Measurements from ENCODE around the gene TRIM65.

Gene TRIM65

DNA sequence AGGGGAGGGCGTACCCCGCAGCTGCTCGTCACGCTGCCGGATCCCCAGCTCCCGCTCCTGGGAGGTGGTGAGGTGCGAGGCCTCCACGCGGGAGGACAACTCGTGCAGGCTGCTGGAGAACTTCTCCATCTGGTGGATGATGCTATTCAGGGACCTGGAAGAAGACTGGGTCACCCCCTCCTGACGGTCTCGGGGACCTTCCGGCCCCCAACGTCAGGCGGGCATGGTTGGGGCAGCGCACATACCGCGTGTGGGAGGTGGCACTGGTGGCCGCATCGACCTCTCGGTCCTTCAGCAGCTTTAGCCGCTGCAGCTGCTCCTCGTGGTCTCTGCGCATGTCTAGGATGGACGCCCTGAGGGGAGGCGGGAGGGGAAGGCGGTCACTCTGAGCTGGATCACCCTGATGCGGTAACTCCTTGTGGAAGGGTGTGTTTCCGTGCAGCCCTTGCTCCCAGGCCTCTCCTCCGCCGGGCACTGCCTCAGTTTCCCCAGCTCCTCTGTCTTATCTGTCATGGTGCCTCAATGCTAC, 21.2 kb upstream of the TRIM65 start:
- DNase-seq (ENCODE audit: low read depth in 3 of 3, low spot score in 1 of 3) = no peak

- no peak for DNase-seq (ENCODE audit: low read depth in 3 of 3, low spot score in 1 of 3)
Observed at GRCh38 chr17:75917141-75917916, 20.6 kb upstream of the TRIM65 start.

DNA sequence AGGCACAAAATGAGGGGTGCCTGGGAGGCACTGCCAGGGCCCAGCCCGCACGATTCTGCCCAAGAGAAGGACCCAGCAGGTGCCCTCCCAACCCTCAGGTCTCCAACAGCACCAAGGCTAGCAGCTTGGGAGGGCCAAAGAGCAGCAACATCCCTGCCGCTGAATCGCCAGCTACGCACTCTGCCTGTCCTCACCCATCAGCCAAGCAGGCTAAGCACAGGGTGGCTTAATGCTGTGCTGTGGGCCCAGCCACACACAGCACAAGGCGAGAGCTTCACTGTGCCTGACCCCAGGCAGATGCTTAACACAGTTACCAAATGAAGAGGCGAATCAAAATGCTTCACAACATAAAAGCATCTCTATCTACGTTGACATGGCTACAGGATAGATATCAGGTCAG, 18.5 kb upstream of the TRIM65 start:
- no peak for DNase-seq (ENCODE audit: low read depth in 3 of 3, low spot score in 1 of 3)

GRCh38 chr17:75914643-75915267, 18.0 kb upstream of the TRIM65 start:
- no peak for DNase-seq (ENCODE audit: low read depth in 3 of 3, low spot score in 1 of 3)

- DNase-seq (ENCODE audit: low read depth in 3 of 3, low spot score in 1 of 3) = no peak
Observed at GRCh38 chr17:75913537-75914210, 16.9 kb upstream of the TRIM65 start.

DNA sequence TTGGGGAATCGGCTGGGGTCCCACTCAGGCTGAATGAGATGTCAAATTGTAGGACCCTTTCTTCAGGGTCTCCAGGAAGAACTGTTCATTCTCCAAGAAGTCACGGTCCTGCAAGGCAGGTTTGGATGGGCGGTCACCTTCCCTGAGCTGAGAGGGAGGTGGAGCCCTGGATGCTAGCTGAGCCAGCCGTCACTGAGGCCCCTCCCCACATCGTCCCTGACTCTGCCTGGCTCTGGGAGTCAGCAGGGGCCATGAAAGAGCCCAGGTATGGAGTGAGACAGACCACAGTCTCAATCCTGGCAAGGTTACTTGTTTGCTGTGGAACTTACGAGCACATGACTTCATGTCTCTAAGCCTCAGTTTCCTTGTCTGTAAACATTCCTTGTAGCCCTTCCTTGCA, 13.9 kb upstream of the TRIM65 start:
- DNase-seq (ENCODE audit: low read depth in 3 of 3, low spot score in 1 of 3) = no peak

- DNase-seq (ENCODE audit: low read depth in 3 of 3, low spot score in 1 of 3) = no peak
Observed at GRCh38 chr17:75909812-75910274, 13.1 kb upstream of the TRIM65 start.

DNA sequence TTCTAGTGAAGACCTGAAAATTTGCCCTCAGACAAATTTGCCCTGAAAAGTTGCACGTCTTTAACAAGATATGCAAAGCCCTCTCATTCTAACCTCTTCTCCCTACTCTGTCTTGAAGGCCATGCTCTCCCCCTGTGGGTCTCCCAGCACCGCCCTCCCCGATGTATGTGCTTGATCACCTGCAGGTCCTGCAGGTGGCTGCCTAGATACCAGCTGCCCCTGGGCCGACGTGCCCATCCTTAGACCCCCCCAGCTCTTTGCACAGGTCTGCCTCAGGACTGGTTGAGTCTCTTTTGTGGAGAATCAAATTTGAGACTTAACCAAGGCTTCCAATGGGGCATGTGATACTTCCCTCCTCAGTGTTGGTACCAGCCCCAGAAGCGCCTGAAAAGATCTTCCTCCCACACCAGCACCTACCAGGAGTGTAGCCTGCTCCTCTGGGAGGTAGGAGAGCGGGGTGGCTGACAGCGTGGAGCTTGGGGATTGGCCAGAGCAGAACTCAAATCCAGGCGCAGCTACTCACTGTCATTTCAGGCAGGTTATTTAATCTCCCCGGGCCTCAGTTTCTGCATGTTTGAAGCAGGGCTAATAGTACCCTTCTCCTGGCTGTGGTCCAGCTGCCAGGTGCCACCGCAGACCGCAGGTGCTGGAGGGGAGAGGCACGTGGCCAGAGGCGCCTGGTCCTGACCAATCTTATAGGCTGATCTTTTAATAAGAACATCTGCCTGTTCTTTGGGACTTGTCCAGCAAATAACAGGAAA, 12.5 kb upstream of the TRIM65 start:
- DNase-seq (ENCODE audit: low read depth in 3 of 3, low spot score in 1 of 3) = no peak

GRCh38 chr17:75908201-75908600, 11.4 kb upstream of the TRIM65 start:
- no peak for DNase-seq (ENCODE audit: low read depth in 3 of 3, low spot score in 1 of 3)

DNA sequence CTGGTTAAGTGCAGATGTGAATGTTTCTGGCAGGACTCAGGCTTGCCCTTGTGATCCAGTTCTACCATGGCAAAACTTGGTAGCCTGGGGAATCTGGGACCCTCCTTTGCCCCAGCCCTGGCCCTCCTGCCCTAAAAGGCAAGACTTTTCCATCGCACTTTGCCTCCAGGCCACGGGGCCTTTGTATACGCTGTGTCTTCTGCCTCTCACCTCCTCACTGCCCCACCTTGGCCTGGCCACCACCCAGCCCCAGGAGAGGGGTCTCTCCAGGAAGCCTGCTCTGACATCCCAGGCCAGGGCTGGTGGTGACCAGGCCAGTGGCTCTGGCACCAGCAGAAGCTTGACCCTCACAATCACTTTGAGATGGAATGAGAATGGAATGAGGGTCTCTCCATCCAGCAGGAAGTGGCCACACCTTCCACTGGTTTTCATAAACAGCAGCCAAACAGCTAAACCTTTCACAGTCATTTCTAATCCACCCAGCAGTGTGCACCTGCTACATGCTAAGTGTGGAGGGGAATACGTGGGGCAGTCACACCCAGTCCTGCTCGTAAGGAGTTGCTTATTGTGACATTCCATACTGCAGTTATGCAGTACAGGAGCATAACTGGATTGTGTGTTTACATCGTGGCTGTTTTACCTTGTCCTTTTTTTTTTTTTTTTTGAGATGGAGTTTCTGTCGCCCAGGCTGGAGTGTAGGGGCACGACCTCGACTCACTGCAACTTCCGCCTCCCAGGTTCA, 9.6 kb upstream of the TRIM65 start:
- DNase-seq (ENCODE audit: low read depth in 3 of 3, low spot score in 1 of 3) = no peak

DNA sequence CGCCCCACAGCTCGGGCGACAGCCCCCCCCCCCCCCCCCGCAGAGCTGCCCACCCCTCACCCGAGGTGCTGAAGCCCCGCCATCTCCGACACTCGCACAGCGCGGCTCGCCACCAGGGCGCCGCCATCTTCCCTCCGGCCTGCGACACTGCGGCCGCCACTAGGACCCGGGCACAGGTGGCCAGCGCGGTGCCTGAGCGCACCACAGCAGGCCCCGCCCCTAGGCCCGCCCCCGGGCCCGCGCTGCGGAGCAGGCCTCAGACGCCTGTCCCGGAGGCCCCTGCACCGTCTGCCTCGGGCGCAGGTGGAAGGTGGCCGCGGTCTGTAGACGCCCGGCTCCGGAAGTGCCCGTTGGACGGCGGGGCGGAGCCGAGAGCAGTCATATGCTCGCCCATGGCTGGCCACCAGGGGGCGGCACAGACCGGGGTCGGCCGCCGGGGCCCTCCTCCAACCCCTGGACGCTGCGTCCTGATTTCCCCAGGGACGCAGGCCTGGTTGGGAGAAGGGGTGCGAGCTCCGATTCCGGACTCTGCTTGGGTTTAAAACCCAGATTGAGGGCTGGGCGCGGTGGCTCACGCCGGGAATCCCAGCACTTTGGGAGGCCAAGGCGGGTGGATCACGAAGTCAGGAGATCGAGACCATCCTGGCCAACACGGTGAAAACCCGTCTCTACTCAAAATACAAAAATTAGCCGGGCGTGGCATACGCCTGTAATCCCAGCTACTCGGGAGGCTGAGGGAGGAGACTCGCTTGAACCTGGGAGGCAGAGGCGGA, 8.2 kb upstream of the TRIM65 start, which contains the start of gene MRPL38:
Gene MRPL38, minus strand, starts transcription at position 136 of the 773 bp plus-strand sequence. Its CDS starts 9 bp downstream, at position 127.
- DNase-seq (ENCODE audit: low read depth in 3 of 3, low spot score in 1 of 3) = peak; percentile 88 to 92 (median 92)

- DNase-seq (ENCODE audit: low read depth in 3 of 3, low spot score in 1 of 3) = no peak
Observed at GRCh38 chr17:75902406-75902805, 5.7 kb upstream of the TRIM65 start.

- DNase-seq (ENCODE audit: low read depth in 3 of 3, low spot score in 1 of 3) = no peak
Observed at GRCh38 chr17:75901727-75902126, 5.0 kb upstream of the TRIM65 start.

DNA sequence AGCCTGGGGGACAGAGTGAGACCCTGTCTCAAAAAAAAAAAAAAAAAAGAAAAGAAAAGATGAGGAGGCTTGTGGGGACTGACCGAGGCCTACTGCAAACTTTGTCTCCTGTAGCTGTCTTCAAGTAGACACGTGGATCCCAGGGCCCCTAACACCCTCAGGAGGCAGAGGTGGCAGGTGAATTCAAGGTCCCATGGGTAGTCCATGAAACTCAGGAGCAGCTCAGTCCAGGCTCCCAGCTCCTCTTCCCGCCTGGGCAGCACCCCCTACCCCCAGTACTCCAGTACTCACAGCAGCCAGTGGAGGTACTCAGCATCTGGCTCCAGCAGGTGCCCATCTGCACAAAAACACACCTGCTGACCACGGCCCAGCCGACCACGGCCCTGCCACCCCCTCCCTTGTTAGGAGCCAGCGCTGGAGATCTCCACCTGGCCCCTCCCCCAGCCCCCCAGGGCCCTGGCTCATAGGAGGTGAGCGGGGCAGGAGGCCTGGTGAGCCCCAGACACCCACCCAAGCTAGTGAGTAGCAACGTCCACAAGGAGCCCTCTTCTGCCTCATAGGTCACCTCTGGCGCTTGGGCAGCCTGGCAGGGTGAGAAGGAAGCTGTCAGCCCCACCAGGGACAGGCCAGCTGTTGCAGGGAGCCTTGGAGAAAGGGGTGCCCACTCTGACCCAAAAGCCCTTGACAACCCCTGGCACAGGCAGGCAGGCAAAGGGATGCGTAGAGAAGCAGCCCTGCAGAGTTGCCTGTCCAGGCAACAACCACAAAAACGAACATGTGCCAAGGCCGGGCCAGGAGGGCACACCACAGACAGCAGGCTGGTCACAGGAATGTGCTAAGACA, 4.2 kb upstream of the TRIM65 start:
- DNase-seq (ENCODE audit: low read depth in 3 of 3, low spot score in 1 of 3) = no peak

GRCh38 chr17:75899767-75900468, 3.2 kb upstream of the TRIM65 start:
- DNase-seq (ENCODE audit: low read depth in 3 of 3, low spot score in 1 of 3) = no peak

DNA sequence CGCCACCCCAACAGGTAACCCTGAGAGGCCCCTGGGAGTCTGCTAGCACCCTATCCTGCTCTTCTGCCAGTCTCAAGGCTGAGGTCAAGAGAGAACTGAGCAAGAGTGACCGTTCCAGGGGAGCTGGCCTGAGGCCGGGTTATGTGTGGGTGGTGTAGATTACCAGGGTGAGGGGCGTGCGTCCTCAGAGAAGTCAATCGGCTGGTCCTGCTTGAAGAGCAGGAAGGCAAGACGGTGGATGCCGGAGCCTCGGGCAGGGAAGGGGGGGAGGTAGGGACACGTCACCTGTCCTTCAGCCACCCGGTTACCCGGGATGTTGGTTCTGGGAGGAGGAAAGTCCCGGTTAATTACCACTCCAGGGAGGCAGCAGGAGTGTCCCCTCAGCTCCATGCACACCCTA, 2.6 kb upstream of the TRIM65 start:
- DNase-seq (ENCODE audit: low read depth in 3 of 3, low spot score in 1 of 3) = no peak

DNA sequence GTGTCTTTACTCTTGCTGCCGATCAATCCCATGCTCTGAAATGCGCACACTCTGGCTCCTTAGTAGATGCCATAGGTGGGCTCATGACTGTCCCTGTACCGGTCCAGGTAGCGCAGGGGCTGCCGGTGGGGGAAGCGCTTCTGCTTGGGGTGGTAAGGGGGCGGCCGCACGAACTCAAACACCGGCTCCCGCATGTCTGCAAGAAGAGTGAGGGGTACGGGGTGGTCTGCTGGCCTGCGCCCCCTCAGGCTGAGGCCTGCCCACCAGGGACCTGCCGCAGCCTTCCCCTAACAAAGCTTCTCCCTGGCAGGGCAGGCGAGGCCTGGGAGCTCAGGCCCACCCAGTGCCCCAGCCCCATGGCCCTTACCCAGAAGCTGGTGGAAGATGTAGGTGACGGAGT, 2.0 kb upstream of the TRIM65 start:
- no peak for DNase-seq (ENCODE audit: low read depth in 3 of 3, low spot score in 1 of 3)

DNA sequence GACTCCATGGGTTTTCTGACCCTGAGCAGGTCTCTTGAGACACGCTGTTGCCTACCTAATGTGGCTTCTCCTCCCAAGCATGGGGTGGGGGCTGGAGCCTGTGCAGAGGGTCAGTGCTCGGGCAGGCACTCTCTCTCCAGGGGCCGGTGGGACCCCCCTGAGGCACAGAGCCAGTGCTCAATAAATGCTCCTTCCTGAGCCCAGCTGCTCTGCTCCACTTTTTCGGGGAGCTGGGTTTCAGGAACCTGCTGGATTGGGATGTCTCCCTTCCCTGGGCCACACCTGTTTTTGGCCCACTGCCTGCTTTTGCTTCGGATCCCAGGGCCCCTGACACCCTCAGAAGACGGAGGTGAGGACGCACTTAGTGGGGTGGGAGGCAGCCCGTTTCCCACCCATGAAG, 1.3 kb upstream of the TRIM65 start:
- DNase-seq (ENCODE audit: low read depth in 3 of 3, low spot score in 1 of 3) = no peak

All from stimulated activated CD4-positive, alpha-beta T cell treated with anti-CD3 and anti-CD28 coated beads, TNF-alpha, amount 100 ng/mL, for 1 hour (primary cell).